Neural crest cell (in vitro differentiated cells): ENCODE data around the gene BICDL2. TPM values are rescaled to one million over a fixed set of nuclear protein-coding genes. Genes with fewer than 3 reads are reported as not detected.

Experiments
- DNase-seq: peaks from one replicate; pipeline ENCODE4 v3.0.0; 2021; ENCODE audit warnings: low read depth, mixed read lengths, low spot score
- H3K27ac Mint-ChIP-seq: one replicate; pipeline ENCODE4 v1.8.0; 2021; ENCODE audit warnings: mild to moderate bottlenecking, mixed read lengths; ENCODE audit not compliant: unreplicated experiment
- H3K27me3 Mint-ChIP-seq: 2 replicates; pipeline ENCODE4 v1.8.0; 2021; ENCODE audit warnings: low read depth, mild to moderate bottlenecking, mixed read lengths
- H3K36me3 Mint-ChIP-seq: 2 replicates; pipeline ENCODE4 v1.8.0; 2021; ENCODE audit warnings: low read depth, mild to moderate bottlenecking, mixed read lengths
- H3K4me1 Mint-ChIP-seq: 2 replicates; pipeline ENCODE4 v1.8.0; 2021; ENCODE audit warnings: mixed read lengths
- H3K4me3 Mint-ChIP-seq: one replicate; pipeline ENCODE4 v1.8.0; 2021; ENCODE audit warnings: mild to moderate bottlenecking, mixed read lengths
- H3K9me3 Mint-ChIP-seq: 2 replicates; pipeline ENCODE4 v1.8.0; 2021; ENCODE audit warnings: mixed read lengths
- total RNA-seq: library from RNA; stranded (reverse); gene quantifications from 2 replicates; pipeline ENCODE4 v1.2.1, GENCODE V29; 2021
- TF ChIP-seq, protein P1 (sequence below): fragments of 200-600 bp; sonication (generic); conservative IDR thresholded peaks from 2 replicates; pipeline ENCODE4 v1.5.0; 2021; ENCODE audit warnings: antibody characterized with exemption, mild to moderate bottlenecking

BICDL2 gene
- total RNA-seq, 1 donor from 2014 or later = not detected

DNA sequence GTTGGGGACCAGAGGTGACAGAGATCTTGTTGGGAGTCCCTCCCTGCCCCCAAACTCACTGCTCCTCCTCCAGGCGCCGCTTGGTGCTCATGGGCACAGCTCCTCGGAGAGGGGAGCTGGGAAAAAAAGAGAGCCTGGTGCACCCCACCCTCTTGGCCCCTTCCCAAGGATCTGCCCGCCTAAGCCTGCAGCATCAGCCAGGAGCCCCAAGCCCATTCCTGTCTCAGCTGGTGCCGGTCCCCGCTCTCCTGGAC is 13.4 kb downstream of the BICDL2 start:
- DNase-seq = no peak
- TF ChIP-seq, protein P1, sequence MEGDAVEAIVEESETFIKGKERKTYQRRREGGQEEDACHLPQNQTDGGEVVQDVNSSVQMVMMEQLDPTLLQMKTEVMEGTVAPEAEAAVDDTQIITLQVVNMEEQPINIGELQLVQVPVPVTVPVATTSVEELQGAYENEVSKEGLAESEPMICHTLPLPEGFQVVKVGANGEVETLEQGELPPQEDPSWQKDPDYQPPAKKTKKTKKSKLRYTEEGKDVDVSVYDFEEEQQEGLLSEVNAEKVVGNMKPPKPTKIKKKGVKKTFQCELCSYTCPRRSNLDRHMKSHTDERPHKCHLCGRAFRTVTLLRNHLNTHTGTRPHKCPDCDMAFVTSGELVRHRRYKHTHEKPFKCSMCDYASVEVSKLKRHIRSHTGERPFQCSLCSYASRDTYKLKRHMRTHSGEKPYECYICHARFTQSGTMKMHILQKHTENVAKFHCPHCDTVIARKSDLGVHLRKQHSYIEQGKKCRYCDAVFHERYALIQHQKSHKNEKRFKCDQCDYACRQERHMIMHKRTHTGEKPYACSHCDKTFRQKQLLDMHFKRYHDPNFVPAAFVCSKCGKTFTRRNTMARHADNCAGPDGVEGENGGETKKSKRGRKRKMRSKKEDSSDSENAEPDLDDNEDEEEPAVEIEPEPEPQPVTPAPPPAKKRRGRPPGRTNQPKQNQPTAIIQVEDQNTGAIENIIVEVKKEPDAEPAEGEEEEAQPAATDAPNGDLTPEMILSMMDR = no peak
- peaks cover 41% of the 10 kb centered on the region for H3K4me1 Mint-ChIP-seq
- peaks cover 30% of the 10 kb centered on the region for H3K27me3 Mint-ChIP-seq
- peak overlapping the region; percentile 86 for H3K27ac Mint-ChIP-seq
- peaks cover 2% of the 10 kb centered on the region for H3K36me3 Mint-ChIP-seq
- peak overlapping the region; percentile 96 for H3K4me3 Mint-ChIP-seq
- H3K9me3 Mint-ChIP-seq = no peaks in the 10 kb centered on the region

DNA sequence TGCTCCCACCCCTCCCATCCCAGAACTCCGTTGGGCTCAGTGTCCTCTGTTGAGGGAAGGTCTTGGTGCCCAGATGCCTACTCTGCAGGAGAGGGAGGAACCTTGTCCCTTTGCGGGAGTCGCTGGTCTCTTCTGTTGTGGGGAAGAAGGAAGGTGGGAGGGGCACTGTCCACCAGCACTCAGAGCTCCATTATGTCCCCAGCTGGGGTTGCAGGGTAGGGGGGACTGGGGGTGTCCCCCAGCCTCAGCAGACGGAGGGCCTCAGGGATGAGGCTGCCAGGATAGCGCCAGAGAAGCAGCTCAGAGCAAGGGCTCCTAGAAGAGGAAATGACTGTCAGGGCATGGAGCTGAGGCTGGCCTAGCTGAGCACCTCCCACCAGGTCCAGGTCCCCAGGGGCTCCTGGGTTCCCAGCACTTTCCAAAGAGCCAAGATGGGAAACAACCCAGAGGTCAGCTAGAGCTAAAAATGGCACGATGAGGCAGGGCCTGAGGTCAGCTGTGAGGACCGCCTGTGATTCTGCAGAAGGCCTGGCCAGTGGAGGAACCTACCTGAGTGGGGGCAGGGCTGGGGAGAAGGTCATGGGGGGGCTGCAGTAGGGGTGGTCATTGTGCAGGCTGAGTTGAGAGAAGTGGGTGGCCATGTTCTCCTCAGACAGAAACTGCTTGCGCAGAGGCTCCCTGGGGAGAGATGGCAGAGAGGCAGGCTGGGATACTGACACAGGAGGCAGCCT is 13.9 kb downstream of the BICDL2 start:
- H3K9me3 Mint-ChIP-seq = no peaks in the 10 kb centered on the region
- peaks cover 2% of the 10 kb centered on the region for H3K36me3 Mint-ChIP-seq
- TF ChIP-seq, protein P1 = no peak
- peak overlapping the region; percentile 50 for H3K27ac Mint-ChIP-seq
- peaks cover 41% of the 10 kb centered on the region for H3K4me1 Mint-ChIP-seq
- peak overlapping the region; percentile 96 for H3K4me3 Mint-ChIP-seq
- peaks cover 35% of the 10 kb centered on the region for H3K27me3 Mint-ChIP-seq
- no peak for DNase-seq

DNA sequence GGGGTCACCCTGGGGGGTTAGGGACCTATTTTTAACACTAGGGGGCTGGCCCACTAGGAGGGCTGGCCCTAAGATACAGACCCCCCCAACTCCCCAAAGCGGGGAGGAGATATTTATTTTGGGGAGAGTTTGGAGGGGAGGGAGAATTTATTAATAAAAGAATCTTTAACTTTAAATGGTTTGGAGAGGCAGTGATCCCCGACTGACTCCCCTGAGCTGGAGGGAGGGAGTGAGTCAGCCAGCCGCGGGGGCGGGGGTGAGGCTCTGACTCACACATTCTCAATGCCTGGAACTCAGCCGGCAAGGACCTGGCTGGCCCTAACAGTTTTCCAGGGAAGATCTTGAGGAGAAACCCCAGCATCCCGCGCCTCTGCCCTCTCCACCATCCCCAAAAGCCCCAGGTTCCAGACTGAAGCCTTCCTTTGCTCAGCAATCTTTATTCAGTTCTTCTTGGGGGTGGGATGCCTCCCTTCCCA is 14.5 kb downstream of the BICDL2 start:
- DNase-seq = no peak
- peaks cover 2% of the 10 kb centered on the region for H3K36me3 Mint-ChIP-seq
- H3K9me3 Mint-ChIP-seq = no peaks in the 10 kb centered on the region
- H3K4me1 Mint-ChIP-seq = peaks cover 41% of the 10 kb centered on the region
- TF ChIP-seq, protein P1 = no peak
- H3K27me3 Mint-ChIP-seq = peaks cover 38% of the 10 kb centered on the region
- H3K27ac Mint-ChIP-seq = peak overlapping the region; percentile 27
- peak overlapping the region; percentile 96 for H3K4me3 Mint-ChIP-seq

DNA sequence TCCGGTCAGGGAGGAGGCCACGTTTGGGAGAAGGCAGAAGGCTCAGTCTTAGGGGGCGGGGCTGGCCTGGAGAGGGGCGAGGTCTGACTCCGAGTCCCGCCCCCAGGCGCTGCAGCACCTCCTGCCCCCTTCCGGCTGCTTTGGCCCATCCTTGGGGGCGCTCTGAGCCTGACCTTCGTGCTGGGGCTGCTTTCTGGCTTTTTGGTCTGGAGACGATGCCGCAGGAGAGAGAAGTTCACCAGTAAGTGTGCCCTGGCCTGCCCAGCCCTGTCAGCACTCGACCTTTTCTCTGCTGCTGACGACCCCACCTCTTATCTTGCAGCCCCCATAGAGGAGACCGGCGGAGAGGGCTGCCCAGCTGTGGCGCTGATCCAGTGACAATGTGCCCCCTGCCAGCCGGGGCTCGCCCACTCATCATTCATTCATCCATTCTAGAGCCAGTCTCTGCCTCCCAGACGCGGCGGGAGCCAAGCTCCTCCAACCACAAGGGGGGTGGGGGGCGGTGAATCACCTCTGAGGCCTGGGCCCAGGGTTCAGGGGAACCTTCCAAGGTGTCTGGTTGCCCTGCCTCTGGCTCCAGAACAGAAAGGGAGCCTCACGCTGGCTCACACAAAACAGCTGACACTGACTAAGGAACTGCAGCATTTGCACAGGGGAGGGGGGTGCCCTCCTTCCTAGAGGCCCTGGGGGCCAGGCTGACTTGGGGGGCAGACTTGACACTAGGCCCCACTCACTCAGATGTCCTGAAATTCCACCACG is 15.1 kb downstream of the BICDL2 start:
- Mint-ChIP-seq H3K27ac (peak overlapping the region; percentile 72), H3K4me3 (peak overlapping the region; percentile 96), H3K4me1 (peaks cover 41% of the 10 kb centered on the region), H3K27me3 (peaks cover 44% of the 10 kb centered on the region), H3K36me3 (peaks cover 2% of the 10 kb centered on the region), H3K9me3 (no peaks in the 10 kb centered on the region)
- TF ChIP-seq, protein P1 = peak; percentile 44
- peak; percentile 79 for DNase-seq

DNA sequence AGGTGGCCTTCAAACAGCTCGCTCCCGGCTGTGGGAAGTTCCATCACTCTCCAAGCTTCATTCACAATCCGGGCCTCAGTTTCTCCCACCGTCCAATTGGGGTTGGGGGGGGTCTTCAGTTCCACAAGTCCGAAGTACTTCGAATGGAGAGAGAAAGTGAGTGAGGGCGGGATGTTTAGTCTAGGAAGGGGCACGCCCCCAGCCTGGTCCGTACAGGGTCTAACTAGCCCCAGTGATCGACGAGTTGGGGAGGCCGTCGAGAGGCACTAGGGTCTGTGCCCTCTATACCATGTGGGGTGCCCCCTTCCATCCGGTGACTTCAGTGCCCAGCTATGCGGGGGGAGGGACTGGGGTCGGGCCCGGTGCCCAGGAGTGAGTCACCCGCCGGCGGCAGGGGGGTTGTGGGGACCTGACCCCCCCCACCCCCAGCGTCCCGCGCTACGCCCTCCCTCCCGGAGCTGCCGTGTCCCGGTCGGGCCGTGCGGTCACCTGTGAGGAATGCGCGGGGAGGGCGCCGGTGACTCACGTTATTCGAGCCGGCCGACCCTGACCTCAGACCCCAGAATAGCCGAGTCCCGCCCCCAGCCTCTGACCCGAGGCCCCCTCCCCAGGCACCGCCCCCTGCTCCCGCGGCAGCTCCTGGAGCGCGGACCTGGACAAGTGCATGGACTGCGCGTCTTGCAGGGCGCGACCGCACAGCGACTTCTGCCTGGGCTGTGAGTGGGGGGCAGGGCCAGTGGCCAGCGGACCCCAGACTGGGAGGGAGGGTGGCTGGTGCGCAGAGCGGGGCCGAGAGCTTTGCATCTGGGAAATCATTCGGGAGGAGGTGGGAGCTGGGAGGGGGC is 15.9 kb downstream of the BICDL2 start:
- Mint-ChIP-seq H3K36me3 (peaks cover 2% of the 10 kb centered on the region), H3K27me3 (peaks cover 52% of the 10 kb centered on the region), H3K27ac (peak overlapping the region; percentile 72), H3K4me1 (peaks cover 41% of the 10 kb centered on the region), H3K9me3 (no peaks in the 10 kb centered on the region), H3K4me3 (peak overlapping the region; percentile 96)
- TF ChIP-seq, protein P1 = no peak
- no peak for DNase-seq
